Endothelial cell of hepatic sinusoid (primary cell): ENCODE data around the gene ITGA3.

Experiments
- in situ Hi-C: cut with HindIII; loops from 2 replicates; pipeline ENCODE4 v1.10.0; 2017; ENCODE audit warnings: low sequenced_read_pairs

Gene ITGA3

DNA sequence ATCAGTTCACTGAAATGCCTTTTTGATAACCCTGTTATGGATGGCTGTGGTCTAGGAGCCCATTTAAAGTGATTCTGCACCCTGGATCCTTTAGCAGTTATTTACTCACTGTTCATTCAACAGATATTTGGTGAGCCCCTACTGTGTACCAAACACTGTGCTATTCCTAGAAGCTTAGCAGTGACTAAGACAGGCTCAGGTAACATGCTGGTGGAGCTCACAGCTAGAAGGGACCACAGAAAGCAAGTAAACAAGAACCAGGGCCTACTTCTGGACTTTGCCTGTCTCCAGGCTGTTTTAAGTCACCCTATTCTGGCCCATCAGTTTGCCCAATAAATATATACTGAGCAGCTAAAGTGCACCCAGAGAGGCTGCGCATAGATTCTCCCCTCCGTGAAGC lies 11.1 kb downstream of the ITGA3 start:
- in situ Hi-C loops = no loop called here

DNA sequence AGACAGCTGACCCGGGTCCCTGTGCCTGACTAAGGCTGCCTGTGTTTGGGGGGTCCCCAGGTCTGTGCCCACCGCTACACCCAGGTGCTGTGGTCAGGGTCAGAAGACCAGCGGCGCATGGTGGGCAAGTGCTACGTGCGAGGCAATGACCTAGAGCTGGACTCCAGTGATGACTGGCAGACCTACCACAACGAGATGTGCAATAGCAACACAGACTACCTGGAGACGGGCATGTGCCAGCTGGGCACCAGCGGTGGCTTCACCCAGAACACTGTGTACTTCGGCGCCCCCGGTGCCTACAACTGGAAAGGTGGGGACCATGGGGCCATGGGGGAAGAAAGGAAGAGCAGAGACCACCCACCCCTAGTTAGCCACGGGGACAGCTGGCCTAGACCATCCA lies 12.1 kb downstream of the ITGA3 start:
- in situ Hi-C loops = no loop called here

DNA sequence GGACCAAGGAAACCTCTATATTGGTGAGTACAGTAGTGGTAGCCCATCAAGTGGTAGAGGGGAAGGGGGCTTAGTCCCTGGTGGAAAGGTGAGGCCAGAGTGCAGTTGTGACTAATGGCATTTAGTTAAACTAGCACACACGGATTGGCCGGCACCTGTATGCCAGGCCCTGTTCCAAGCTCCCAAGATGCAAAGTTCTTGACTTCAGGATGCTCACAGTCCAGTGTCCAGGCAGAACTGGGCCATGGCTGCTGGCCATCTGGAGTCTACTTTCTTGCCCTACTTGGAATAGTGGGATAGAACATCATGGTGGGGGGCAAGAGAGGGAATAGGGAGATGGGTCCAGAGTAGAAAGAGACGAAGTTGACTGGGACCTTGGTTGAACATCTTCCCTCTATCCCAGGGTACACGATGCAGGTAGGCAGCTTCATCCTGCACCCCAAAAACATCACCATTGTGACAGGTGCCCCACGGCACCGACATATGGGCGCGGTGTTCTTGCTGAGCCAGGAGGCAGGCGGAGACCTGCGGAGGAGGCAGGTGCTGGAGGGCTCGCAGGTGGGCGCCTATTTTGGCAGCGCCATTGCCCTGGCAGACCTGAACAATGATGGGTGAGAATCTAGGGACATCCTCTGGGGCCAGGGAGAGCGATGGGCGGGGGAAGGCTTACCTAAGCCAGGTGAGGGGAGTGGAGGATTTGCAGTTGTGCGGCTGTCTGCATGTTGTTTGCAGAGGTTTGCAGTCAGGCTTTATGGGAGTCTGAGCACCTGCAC lies 15.2 kb downstream of the ITGA3 start:
- in situ Hi-C loops = loop anchor here (10.0 kb wide), 2 partner anchors 56 to 156 kb away; no protein-coding TSS in a partner anchor

DNA sequence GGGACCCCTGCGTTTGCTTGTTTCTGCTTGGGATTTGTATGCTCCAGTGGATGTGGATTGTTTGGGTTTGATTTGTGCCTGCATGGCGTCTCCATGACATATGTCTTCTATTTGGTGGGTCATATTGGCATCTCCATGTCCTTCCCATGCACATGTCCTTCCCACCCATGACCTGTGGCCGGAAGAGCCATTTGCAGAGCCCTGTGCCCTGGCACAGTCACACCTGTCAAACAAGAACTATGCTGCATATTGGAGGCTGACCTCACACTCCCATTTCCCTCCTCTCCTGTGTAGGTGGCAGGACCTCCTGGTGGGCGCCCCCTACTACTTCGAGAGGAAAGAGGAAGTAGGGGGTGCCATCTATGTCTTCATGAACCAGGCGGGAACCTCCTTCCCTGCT lies 15.8 kb downstream of the ITGA3 start:
- in situ Hi-C loops = loop anchor here (10.0 kb wide), 2 partner anchors 57 to 157 kb away; no protein-coding TSS in a partner anchor

DNA sequence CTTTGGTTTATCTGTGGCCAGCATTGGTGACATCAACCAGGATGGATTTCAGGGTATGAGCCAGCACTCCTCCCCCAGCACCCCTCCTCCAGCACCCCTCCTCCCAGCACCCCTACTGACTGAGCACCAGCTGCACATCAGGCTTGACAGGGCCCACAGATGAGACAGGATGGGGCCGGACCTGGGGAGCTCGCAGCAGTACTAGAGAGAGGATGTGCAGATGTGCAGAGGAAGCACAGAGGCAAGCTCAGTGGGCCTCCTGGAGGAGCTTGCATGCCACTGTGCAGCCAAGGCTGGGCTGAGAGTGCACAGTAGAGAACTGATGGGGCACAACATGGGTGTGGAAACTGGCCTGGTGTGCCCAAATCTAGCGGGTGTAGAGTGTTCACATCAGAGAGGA lies 16.2 kb downstream of the ITGA3 start:
- in situ Hi-C loops = loop anchor here (10.0 kb wide), 2 partner anchors 57 to 157 kb away; no protein-coding TSS in a partner anchor

DNA sequence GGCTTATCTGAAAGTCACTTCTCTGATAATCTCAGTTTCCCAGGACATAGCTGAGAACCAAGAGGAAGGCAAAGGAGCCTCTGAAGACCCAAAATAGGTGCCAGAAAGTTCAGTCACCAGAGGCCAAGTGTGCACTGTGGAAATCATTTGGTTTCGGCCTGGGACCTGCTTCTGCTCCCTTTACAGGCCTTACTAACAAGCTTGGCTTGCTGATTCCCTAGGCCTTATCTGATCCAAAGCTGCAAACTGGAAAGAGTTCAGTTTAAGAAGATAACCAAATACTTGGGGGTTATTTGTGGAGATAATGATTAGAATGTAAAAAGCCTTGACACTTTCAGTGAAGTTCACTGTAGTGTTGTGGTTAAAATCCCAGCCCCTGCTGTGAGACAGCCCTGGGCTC lies 17.0 kb downstream of the ITGA3 start:
- in situ Hi-C loops = loop anchor here (10.0 kb wide), 2 partner anchors 58 to 158 kb away; no protein-coding TSS in a partner anchor

DNA sequence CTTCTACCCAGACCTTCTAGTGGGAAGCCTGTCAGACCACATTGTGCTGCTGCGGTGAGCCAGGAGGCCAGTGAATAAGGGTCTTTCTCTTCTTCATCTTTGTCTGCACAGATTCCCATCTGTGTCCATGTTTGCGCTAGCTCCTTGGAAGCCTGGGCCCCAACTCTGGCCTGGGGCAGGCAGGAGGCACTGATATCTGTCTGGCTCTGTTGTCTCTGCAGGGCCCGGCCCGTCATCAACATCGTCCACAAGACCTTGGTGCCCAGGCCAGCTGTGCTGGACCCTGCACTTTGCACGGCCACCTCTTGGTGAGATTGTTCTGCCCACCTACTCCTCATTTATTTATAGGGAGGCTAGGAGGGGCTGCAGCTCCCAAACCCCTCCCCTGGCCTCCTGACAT lies 18.3 kb downstream of the ITGA3 start:
- in situ Hi-C loops = loop anchor here (10.0 kb wide), 2 partner anchors 59 to 159 kb away; no protein-coding TSS in a partner anchor

DNA sequence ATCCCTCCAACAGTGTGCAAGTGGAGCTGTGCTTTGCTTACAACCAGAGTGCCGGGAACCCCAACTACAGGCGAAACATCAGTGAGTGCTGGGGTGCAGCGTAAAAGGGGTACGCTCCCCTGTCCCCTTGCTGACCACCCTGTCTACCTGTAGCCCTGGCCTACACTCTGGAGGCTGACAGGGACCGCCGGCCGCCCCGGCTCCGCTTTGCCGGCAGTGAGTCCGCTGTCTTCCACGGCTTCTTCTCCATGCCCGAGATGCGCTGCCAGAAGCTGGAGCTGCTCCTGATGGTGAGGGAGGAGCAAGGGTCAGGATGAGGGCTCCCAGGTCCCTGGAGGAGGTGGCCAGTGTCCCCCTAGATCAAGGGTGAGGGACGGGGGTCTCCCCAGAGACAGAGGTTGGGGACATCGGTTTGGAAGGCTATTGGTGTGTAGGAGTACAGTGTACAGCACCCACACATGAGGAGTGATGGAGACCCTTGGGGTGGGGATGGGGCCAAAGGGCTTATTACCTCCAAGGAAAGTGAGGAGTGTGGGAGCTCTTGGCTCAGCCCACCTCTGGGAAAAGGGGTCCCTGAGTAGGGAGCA lies 19.6 kb downstream of the ITGA3 start:
- in situ Hi-C loops = loop anchor here (10.0 kb wide), 2 partner anchors 61 to 161 kb away; no protein-coding TSS in a partner anchor

DNA sequence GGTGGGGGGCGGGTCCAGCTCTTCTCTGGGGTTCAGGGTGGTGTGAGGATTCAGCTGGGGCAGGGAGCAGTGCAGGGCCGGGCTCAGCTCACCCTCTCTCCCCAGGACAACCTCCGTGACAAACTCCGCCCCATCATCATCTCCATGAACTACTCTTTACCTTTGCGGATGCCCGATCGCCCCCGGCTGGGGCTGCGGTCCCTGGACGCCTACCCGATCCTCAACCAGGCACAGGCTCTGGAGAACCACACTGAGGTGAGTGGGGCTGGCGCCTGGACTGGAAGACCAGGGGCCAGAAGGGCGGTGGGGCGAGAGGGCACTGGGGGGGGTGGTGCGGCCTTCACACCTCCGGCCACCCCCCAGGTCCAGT lies 20.3 kb downstream of the ITGA3 start:
- in situ Hi-C loops = loop anchor here (10.0 kb wide), 2 partner anchors 61 to 161 kb away; no protein-coding TSS in a partner anchor

DNA sequence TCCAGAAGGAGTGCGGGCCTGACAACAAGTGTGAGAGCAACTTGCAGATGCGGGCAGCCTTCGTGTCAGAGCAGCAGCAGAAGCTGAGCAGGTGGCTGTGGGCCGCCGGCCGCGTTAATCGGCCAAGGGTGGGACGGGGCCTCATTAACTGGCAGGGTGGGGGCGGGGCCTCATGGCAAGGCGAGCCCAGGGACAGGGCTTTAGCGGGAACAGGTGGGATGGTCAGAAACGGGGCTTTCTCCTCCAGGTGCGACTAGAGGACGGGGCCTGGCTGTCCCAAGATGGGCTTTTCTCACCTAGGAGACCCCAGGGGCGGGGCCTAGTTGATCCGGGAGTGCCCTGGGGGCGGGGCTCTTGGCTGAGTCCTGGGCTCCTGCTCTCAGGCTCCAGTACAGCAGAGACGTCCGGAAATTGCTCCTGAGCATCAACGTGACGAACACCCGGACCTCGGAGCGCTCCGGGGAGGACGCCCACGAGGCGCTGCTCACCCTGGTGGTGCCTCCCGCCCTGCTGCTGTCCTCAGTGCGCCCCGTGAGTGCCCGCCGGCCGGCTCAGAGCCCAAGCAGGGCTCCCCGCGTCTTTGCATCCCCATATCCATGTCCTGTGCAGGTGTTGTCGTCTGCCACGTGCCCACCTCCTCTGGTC lies 20.8 kb downstream of the ITGA3 start:
- in situ Hi-C loops = loop anchor here (10.0 kb wide), 2 partner anchors 62 to 162 kb away; no protein-coding TSS in a partner anchor

DNA sequence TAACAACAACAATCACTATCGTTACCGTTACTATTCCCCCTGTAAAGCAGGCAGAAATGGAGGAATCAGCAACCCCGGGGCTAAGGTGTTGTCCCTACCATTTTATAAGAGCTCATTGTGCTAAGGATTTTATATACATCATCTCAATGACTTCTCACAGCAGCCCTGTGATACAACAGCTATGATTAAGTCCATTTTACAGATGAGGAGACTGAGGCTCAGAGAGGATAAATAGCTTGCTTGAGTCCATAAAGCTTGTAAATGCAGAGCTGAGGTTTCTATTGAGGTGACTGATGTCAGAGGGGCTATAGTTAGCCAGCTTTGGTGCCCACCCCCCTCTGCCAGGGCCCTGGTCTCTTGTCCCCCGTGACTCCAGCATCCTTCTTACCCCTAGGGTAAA lies 22.5 kb downstream of the ITGA3 start:
- in situ Hi-C loops = loop anchor here (10.0 kb wide), 2 partner anchors 64 to 164 kb away; no protein-coding TSS in a partner anchor

DNA sequence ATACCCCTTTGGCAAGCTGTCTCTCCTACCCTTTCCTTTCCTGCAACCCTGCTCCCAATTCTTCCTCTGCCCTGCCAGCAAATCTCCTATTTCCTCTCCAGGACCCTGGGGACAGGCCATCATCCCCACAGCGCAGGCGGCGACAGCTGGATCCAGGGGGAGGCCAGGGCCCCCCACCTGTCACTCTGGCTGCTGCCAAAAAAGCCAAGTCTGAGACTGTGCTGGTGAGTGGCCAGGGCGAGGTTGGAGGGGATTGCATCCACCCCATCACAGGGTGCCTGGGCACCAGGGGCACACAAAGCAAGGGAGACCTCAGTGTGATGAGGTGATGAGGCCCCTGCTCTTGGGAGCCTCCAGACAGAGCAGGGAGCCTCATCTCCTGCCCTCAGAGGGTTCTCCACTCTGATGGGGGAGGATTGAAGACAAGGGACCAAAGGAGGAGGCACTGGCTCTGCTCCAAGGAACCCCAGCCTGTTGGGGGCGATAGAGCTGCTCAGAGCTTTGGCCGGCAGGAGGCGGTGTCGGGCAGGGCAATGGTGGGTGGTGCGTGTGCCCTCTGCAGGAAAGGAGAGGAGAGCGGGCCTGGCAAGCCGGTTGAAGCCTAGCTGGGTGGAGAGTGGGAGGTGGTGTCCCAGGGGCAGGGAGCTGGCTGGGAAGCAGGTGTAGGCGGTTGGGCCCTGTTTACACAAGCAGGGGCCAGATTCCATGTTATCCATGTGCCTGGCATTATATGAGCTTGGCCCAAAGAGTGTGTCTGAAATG lies 23.6 kb downstream of the ITGA3 start:
- in situ Hi-C loops = loop anchor here (10.0 kb wide), 2 partner anchors 65 to 165 kb away; no protein-coding TSS in a partner anchor

DNA sequence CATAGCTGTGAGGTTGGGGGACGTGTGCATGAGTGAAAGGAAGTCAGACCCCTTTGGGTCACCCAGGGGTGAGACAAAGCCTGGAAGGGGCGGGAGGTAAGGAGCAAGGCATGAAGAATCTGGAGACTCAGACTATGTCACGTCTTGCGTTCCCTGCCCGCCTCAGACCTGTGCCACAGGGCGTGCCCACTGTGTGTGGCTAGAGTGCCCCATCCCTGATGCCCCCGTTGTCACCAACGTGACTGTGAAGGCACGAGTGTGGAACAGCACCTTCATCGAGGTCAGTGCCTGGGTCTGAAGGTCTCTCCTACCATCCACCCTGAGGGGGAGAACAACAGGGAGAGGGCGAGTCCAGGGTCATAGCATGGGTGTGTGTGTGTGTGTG lies 24.2 kb downstream of the ITGA3 start:
- in situ Hi-C loops = no loop called here

DNA sequence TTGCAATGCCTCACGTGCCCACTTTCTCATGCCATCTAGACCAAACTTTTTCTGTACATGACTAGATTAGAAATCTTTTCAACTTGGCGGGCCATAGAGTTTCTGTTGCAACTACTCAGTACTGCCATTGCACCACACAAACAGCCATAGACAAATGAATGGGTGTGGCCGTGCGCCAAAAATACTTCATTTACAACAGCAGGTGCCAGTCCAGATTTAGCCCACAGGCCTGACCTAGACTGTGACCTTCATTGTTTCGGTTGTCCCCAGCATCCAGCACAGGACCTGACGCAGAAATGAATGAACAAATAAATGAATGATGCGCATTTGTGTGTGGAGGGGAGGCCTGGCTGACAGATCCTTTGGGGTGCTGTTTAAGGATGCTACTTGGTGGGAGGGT lies 24.9 kb downstream of the ITGA3 start:
- in situ Hi-C loops = no loop called here

DNA sequence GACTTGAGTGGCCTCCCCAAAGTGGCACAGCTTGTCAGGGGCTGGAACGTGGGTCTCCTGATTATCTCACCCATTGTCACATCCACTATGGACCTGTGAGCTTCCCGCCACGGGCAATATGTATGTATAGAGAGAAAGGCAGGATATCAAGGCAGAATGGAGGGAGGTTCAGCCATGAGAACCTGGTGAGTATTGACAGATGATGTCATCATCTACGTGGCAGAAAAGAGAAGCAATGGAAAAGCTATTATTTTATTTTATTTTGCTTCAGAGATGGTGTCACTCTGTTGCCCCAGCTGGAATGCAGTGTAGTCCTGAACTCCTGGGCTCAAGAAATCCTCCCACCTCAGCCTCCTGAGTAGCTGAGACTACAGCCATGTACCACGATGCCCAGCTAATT lies 25.8 kb downstream of the ITGA3 start:
- in situ Hi-C loops = no loop called here

DNA sequence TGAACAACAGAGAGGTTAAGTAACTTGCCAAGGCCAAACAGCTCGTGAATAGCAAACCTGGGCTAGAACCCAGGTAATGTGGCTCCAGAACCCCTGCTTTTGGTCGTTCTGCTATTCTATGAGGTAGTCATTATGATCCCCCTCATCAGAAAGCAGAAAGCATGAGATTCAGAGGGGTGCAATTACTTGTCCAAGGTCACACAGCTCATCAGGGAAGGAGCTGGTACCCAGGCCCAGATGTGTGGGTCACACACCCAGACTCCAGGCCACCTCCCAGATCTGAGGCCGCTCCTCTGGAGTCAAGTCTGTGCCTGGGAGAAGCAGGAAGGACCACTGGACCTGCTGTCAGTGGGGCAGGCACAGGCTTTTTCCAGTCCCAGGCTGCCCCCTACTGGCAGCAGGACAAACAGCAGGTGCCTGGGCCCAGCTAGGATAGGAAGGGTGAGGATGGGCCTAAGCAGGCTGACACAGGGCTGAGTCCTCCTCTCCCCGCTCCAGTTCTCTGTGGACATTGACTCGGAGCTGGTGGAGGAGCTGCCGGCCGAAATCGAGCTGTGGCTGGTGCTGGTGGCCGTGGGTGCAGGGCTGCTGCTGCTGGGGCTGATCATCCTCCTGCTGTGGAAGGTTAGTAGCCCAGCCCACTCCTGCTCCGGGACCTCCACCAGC lies 31.5 kb downstream of the ITGA3 start:
- in situ Hi-C loops = no loop called here

DNA sequence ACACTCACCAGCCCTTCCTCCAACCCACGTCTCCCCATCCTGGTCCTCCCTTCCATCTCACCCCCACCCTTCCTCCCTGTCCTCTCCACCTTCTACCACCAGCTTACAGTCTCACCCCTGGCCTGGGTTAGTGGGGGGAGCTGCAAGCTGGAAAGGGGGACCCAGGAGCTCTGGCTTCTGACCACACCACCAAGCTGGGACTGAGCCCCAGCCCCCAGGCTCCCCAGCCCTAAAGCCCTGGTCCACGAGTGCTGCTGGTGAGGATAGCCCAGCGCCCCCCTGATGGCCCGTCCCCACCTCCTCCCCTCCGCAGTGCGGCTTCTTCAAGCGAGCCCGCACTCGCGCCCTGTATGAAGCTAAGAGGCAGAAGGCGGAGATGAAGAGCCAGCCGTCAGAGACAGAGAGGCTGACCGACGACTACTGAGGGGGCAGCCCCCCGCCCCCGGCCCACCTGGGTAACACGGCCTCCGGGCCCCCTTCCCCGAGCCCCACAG lies 32.0 kb downstream of the ITGA3 start:
- in situ Hi-C loops = no loop called here

DNA sequence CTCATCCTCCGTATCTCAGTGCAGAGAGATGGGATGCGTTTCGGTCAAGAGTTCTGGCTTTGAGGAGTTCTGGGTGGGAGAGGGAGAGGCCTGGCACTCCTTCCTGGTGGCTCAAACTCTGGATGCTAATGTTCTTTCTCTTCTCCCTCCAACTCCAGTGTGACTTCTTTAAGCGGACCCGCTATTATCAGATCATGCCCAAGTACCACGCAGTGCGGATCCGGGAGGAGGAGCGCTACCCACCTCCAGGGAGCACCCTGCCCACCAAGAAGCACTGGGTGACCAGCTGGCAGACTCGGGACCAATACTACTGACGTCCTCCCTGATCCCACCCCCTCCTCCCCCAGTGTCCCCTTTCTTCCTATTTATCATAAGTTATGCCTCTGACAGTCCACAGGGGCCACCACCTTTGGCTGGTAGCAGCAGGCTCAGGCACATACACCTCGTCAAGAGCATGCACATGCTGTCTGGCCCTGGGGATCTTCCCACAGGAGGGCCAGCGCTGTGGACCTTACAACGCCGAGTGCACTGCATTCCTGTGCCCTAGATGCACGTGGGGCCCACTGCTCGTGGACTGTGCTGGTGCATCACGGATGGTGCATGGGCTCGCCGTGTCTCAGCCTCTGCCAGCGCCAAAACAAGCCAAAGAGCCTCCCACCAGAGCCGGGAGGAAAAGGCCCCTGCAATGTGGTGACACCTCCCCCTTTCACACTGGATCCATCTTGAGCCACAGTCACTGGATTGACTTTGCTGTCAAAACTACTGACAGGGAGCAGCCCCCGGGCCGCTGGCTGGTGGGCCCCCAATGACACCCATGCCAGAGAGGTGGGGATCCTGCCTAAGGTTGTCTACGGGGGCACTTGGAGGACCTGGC lies 33.3 kb downstream of the ITGA3 start:
- in situ Hi-C loops = no loop called here

DNA sequence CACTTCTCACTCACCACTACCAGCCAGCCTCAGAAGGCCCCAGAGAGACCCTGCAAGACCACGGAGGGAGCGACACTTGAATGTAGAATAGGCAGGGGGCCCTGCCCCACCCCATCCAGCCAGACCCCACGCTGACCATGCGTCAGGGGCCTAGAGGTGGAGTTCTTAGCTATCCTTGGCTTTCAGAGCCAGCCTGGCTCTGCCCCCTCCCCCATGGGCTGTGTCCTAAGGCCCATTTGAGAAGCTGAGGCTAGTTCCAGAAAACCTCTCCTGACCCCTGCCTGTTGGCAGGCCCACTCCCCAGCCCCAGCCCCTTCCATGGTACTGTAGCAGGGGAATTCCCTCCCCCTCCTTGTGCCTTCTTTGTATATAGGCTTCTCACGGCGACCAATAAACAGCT lies 34.2 kb downstream of the ITGA3 start:
- in situ Hi-C loops = no loop called here
